SK-N-MC (cell line): ENCODE measurements around the gene XRN2.

Experiments
- DNase-seq: peaks from one replicate; pipeline ENCODE4 v3.0.0-alpha.2; 2011; ENCODE audit warnings: low read depth, low spot score
- H3K27ac ChIP-seq: fragments of 200-600 bp; sonication (generic); 2 replicates; pipeline ENCODE4 v1.5.1; 2016; ENCODE audit warnings: mixed run types
- H3K36me3 ChIP-seq: fragments of 200-600 bp; sonication (generic); 2 replicates; pipeline ENCODE4 v1.6.1; 2017; ENCODE audit warnings: antibody characterized with exemption, low read length, mixed read lengths; ENCODE audit not compliant: insufficient read depth
- H3K4me3 ChIP-seq: fragments of 200-600 bp; sonication (generic); 2 replicates; pipeline ENCODE4 v1.5.1; 2016
- H3K9ac ChIP-seq: fragments of 200-600 bp; sonication (generic); 2 replicates; pipeline ENCODE4 v1.8.0; 2017; ENCODE audit warnings: mixed run types, mixed read lengths; ENCODE audit not compliant: insufficient read length
- H3K9me3 ChIP-seq: fragments of 200-600 bp; sonication (generic); 2 replicates; pipeline ENCODE4 v1.6.1; 2017; ENCODE audit warnings: low read depth, mild to moderate bottlenecking, antibody characterized with exemption, low read length, moderate library complexity, mixed read lengths
- EZH2 ChIP-seq: fragments of 200-600 bp; sonication (generic); IDR thresholded peaks from one replicate; pipeline ENCODE4 v1.6.1; 2017; ENCODE audit warnings: antibody characterized with exemption
- FOXP2 ChIP-seq: optimal IDR thresholded peaks from 2 replicates; pipeline ENCODE3; 2011; ENCODE audit warnings: mild to moderate bottlenecking, moderate library complexity; ENCODE audit not compliant: insufficient read depth; ENCODE audit errors: extremely low read length, control extremely low read depth
- POLR2AphosphoS5 ChIP-seq: IDR thresholded peaks from 2 replicates; pipeline ENCODE4 v1.6.1; 2012; ENCODE audit warnings: mild to moderate bottlenecking, low read depth, low read length, borderline replicate concordance

The XRN2 gene

GRCh38 chr20:21270806-21271205 is 32.3 kb upstream of the XRN2 start:
- Histone ChIP-seq H3K9me3 (no peaks in the 10 kb centered on the region), H3K36me3 (no peaks in the 10 kb centered on the region), H3K9ac (no peak overlapping the region), H3K27ac (no peak overlapping the region), H3K4me3 (no peak overlapping the region)
- DNase-seq, result no peak
- TF ChIP-seq EZH2 (no peak), FOXP2 (no peak), POLR2AphosphoS5 (no peak)

- no peaks in the 10 kb centered on the region for H3K9me3 ChIP-seq
- H3K4me3 ChIP-seq, result no peak overlapping the region
- no peak for TF ChIP-seq EZH2
- no peak for TF ChIP-seq FOXP2
- TF ChIP-seq POLR2AphosphoS5, result no peak
- no peak overlapping the region for H3K27ac ChIP-seq
- DNase-seq, result no peak
- no peak overlapping the region for H3K9ac ChIP-seq
- no peaks in the 10 kb centered on the region for H3K36me3 ChIP-seq
Observed at GRCh38 chr20:21272279-21272678, 30.9 kb upstream of the XRN2 start.

GRCh38 chr20:21272679-21273078 is 30.5 kb upstream of the XRN2 start:
- Histone ChIP-seq H3K36me3 (no peaks in the 10 kb centered on the region), H3K9me3 (no peaks in the 10 kb centered on the region), H3K4me3 (no peak overlapping the region), H3K9ac (no peak overlapping the region), H3K27ac (no peak overlapping the region)
- no peak for TF ChIP-seq FOXP2
- no peak for TF ChIP-seq EZH2
- TF ChIP-seq POLR2AphosphoS5, result no peak
- no peak for DNase-seq

- no peak for DNase-seq
- Histone ChIP-seq H3K36me3 (no peaks in the 10 kb centered on the region), H3K4me3 (no peak overlapping the region), H3K9me3 (no peaks in the 10 kb centered on the region), H3K9ac (no peak overlapping the region), H3K27ac (no peak overlapping the region)
- TF ChIP-seq POLR2AphosphoS5 (no peak), EZH2 (no peak), FOXP2 (no peak)
Observed at GRCh38 chr20:21273755-21274386, 29.3 kb upstream of the XRN2 start.

- Histone ChIP-seq H3K27ac (no peak overlapping the region), H3K36me3 (no peaks in the 10 kb centered on the region), H3K9ac (no peak overlapping the region), H3K4me3 (no peak overlapping the region), H3K9me3 (no peaks in the 10 kb centered on the region)
- TF ChIP-seq EZH2 (no peak), POLR2AphosphoS5 (no peak), FOXP2 (no peak)
- DNase-seq, result no peak
Observed at GRCh38 chr20:21278829-21279228, 24.3 kb upstream of the XRN2 start.

- no peak overlapping the region for H3K4me3 ChIP-seq
Observed at GRCh38 chr20:21279706-21280521, 23.2 kb upstream of the XRN2 start.

GRCh38 chr20:21280522-21281016 is 22.6 kb upstream of the XRN2 start:
- no peak for TF ChIP-seq POLR2AphosphoS5
- TF ChIP-seq EZH2, result no peak
- no peak for TF ChIP-seq FOXP2
- DNase-seq, result no peak
- Histone ChIP-seq H3K36me3 (no peaks in the 10 kb centered on the region), H3K27ac (no peak overlapping the region), H3K9me3 (no peaks in the 10 kb centered on the region), H3K4me3 (no peak overlapping the region), H3K9ac (no peak overlapping the region)

More at GRCh38 chr20:21279706-21280521, 23.2 kb upstream of the XRN2 start:
- no peak overlapping the region for H3K27ac ChIP-seq
- no peaks in the 10 kb centered on the region for H3K9me3 ChIP-seq
- H3K36me3 ChIP-seq, result no peaks in the 10 kb centered on the region
- no peak overlapping the region for H3K9ac ChIP-seq
- no peak for DNase-seq
- TF ChIP-seq POLR2AphosphoS5, result no peak
- no peak for TF ChIP-seq FOXP2
- no peak for TF ChIP-seq EZH2

GRCh38 chr20:21286775-21287174 is 16.4 kb upstream of the XRN2 start:
- Histone ChIP-seq H3K9me3 (no peaks in the 10 kb centered on the region), H3K4me3 (no peak overlapping the region), H3K9ac (no peak overlapping the region), H3K36me3 (no peaks in the 10 kb centered on the region), H3K27ac (no peak overlapping the region; the same call in 1 of the 2 replicates)
- no peak for DNase-seq
- TF ChIP-seq FOXP2 (no peak), POLR2AphosphoS5 (no peak), EZH2 (no peak)
